NT2/D1 (cell line): ENCODE results near the gene RFESD.

Experiments used
- DNase-seq: peaks from one replicate; pipeline ENCODE4 v3.0.0-alpha.2; 2011; ENCODE audit warnings: low read depth, low spot score
- H3K27me3 ChIP-seq: 2 replicates; pipeline ENCODE4 v1.6.0; 2011; ENCODE audit warnings: mild to moderate bottlenecking; ENCODE audit not compliant: insufficient read length, insufficient read depth
- H3K36me3 ChIP-seq: 2 replicates; pipeline ENCODE4 v1.6.1; 2011; ENCODE audit warnings: mild to moderate bottlenecking, low read length, mixed read lengths; ENCODE audit not compliant: insufficient read depth, insufficient read length
- H3K4me1 ChIP-seq: 2 replicates; pipeline ENCODE4 v1.5.1; 2011; ENCODE audit not compliant: insufficient read depth, insufficient read length
- H3K4me3 ChIP-seq: 2 replicates; pipeline ENCODE4 v1.5.1; 2011; ENCODE audit warnings: low read depth; ENCODE audit not compliant: insufficient read length
- H3K9ac ChIP-seq: 2 replicates; pipeline ENCODE4 v1.6.0; 2011; ENCODE audit warnings: low read depth; ENCODE audit not compliant: insufficient read length
- H3K9me3 ChIP-seq: 2 replicates; pipeline ENCODE4 v1.5.1; 2011; ENCODE audit warnings: mild to moderate bottlenecking, low read length; ENCODE audit not compliant: insufficient read depth
- SUZ12 ChIP-seq: IDR thresholded peaks from 2 replicates; pipeline ENCODE4 v1.6.1; 2011; ENCODE audit not compliant: insufficient read length, insufficient read depth; ENCODE audit errors: extremely low read depth
- YY1 ChIP-seq: IDR thresholded peaks from 2 replicates; pipeline ENCODE4 v1.6.1; 2011; ENCODE audit not compliant: insufficient read length, insufficient read depth
- ZNF274 ChIP-seq: IDR thresholded peaks from 2 replicates; pipeline ENCODE4 v1.6.1; 2011; ENCODE audit warnings: mild to moderate bottlenecking, low read depth, low read length

RFESD gene

DNA sequence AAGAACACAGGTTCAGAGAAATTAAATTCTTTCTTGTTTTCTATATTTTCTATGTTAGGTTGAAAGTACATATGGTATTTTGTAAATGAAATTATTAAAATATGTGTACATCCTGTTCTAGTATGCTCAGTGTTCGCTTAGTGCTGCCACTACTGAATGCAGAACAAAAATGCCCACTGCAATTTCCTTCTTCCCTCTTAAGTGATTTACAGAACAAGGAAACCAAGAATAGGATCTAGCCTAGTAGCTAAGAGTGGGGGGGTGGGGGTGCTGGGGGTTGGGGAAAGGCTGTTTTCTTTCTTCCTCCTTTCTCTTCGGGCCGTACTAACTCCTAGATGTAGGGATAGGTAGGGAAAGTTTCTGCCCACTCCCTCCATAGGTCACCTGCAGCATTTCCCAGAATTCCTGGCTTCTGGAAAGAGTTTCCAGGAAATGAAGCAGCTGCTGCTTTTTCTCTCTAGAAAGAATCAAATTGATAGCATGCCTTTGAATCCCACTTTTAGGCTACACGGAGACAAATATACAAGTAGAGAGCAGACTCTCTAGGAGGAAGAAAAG, 20.6 kb downstream of the RFESD start:
- no peak for DNase-seq
- H3K27me3 ChIP-seq: no peaks in the 10 kb centered on the region
- no peaks in the 10 kb centered on the region for H3K4me1 ChIP-seq
- H3K9me3 ChIP-seq: no peaks in the 10 kb centered on the region
- TF ChIP-seq ZNF274 (no peak), SUZ12 (no peak), YY1 (no peak)
- H3K4me3 ChIP-seq: no peak overlapping the region
- no peaks in the 10 kb centered on the region for H3K36me3 ChIP-seq
- no peak overlapping the region for H3K9ac ChIP-seq

DNA sequence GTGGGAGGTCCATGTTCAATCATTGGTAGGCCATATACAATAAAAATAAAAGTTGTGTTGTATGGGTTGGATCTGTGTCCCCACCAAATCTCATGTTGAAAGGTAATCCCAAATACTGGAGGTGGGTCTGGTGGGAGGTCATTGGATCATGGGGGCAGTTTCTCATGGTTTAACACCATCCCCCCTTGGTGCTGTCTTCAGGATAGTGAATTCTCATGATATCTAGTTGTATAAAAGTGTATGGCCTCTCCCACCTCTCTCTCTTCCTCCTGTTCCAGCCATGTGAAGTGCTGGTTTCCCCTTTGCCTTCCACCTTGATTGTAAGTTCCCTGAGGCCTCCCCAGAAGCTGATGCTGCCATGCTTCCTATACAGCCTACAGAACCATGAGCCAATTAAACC, 21.1 kb downstream of the RFESD start:
- no peaks in the 10 kb centered on the region for H3K4me1 ChIP-seq
- H3K4me3 ChIP-seq: no peak overlapping the region
- no peaks in the 10 kb centered on the region for H3K36me3 ChIP-seq
- no peak overlapping the region for H3K9ac ChIP-seq
- no peak for DNase-seq
- no peak for TF ChIP-seq ZNF274
- TF ChIP-seq SUZ12: no peak
- TF ChIP-seq YY1: no peak
- H3K9me3 ChIP-seq: no peaks in the 10 kb centered on the region
- no peaks in the 10 kb centered on the region for H3K27me3 ChIP-seq

DNA sequence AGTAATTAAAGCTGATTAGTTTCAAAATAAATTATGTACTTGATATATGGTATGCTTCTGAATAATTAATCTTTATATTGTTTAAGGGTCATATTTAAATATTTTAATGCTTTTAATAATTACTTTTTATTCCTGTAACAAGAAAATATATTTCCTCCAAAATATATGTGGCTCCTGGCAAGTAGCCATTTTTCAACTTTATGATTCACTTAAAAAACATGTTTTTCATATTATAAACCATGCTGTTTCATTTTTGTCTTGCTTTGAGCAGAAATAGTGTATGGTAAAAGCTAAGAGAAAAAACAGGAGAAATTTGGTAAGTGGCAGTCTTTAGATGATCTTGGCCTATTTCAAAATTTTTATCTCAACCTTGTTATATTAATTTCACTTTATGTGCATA, 21.6 kb downstream of the RFESD start:
- Histone ChIP-seq H3K4me3 (no peak overlapping the region), H3K36me3 (no peaks in the 10 kb centered on the region), H3K4me1 (no peaks in the 10 kb centered on the region), H3K27me3 (no peaks in the 10 kb centered on the region), H3K9ac (no peak overlapping the region), H3K9me3 (no peaks in the 10 kb centered on the region)
- no peak for DNase-seq
- TF ChIP-seq ZNF274 (no peak), YY1 (no peak), SUZ12 (no peak)

DNA sequence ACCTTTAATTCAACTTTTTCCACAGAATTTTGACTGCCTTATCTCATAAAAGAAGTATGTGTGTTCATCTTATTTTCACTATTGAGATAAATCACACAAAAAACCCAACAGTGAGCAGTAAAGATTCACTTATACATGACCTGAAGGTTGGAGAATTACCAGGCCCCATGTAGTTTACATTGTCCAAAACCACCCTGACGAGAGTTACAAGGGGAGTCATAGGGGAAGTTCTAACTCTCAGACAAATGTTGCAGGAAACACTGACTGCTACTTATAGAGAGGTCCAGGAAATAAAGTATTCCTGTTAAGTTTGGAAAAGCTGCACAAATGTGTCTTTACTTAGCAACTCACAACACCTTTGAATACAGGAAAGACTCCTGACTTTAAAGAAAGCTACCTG, 22.2 kb downstream of the RFESD start:
- DNase-seq: no peak
- H3K4me3 ChIP-seq: no peak overlapping the region
- no peaks in the 10 kb centered on the region for H3K36me3 ChIP-seq
- TF ChIP-seq YY1 (no peak), ZNF274 (no peak), SUZ12 (no peak)
- no peaks in the 10 kb centered on the region for H3K9me3 ChIP-seq
- no peaks in the 10 kb centered on the region for H3K4me1 ChIP-seq
- no peaks in the 10 kb centered on the region for H3K27me3 ChIP-seq
- no peak overlapping the region for H3K9ac ChIP-seq

DNA sequence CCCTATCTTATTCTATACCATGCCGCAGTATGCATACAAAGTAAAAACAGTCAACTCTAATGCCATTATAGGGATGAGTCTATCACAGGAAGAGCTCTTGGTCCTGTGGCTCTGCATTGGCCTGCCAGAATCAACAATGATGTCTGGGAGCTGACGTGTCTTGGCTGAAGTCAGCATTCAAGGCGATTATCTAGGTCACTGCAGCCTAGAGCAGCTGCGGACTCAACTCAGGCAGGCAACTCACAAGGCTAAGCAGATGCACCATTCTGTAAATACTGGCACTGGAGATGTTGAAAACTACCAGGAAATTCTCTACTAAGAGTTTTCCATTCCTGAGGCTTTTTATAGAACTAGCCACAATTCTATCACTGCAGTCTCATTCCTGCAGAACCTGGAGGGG, 23.0 kb downstream of the RFESD start:
- no peak for DNase-seq

DNA sequence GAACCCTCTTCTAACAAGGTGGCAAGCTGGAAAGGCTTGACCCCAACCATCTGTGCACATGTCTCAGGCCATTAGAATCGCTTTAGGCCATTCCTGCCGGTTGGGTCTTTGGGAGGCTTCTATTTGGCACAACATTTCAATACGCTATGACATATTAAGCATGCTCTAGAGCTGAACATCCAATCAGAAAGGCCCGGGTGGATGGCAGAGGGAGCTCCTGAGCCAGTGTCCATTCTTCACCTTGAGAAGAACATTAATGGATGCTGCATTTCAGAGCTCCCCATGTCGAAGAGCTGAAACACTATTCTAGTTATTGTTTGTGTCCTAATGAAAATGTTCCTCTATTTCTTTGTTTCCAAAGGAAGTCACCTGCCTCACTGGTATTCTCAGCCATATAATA, 23.4 kb downstream of the RFESD start:
- no peaks in the 10 kb centered on the region for H3K9me3 ChIP-seq
- TF ChIP-seq YY1 (no peak), SUZ12 (no peak), ZNF274 (no peak)
- no peaks in the 10 kb centered on the region for H3K36me3 ChIP-seq
- no peak for DNase-seq
- no peak overlapping the region for H3K4me3 ChIP-seq
- H3K9ac ChIP-seq: no peak overlapping the region
- H3K27me3 ChIP-seq: no peaks in the 10 kb centered on the region
- no peaks in the 10 kb centered on the region for H3K4me1 ChIP-seq

More for the DNA sequence above, 23.0 kb downstream of the RFESD start:
- TF ChIP-seq ZNF274 (no peak), SUZ12 (no peak), YY1 (no peak)
- H3K27me3 ChIP-seq: no peaks in the 10 kb centered on the region
- H3K4me1 ChIP-seq: no peaks in the 10 kb centered on the region
- no peaks in the 10 kb centered on the region for H3K9me3 ChIP-seq
- H3K36me3 ChIP-seq: no peaks in the 10 kb centered on the region
- no peak overlapping the region for H3K4me3 ChIP-seq
- H3K9ac ChIP-seq: no peak overlapping the region

DNA sequence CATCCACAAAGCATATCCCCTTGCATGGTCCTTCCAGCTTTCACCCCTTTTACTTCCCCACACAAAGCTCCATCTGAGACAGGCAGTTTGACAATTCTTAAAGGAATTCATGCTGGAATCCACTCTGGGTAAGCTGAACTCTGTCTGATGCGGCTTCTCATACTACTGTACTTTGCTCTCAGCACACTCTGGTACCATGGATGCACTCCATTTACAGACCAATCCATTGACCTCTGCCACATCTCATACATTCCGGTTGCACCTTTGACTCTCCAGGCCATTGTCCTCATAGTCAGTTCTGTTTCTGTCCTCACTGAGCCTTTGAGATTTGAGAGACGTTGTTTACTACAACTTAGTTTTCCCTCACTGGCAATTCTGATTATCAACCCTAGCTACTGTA, 24.0 kb downstream of the RFESD start:
- no peaks in the 10 kb centered on the region for H3K36me3 ChIP-seq
- no peaks in the 10 kb centered on the region for H3K9me3 ChIP-seq
- no peak overlapping the region for H3K9ac ChIP-seq
- DNase-seq: no peak
- no peak for TF ChIP-seq SUZ12
- TF ChIP-seq ZNF274: no peak
- TF ChIP-seq YY1: no peak
- H3K4me1 ChIP-seq: no peaks in the 10 kb centered on the region
- no peaks in the 10 kb centered on the region for H3K27me3 ChIP-seq
- H3K4me3 ChIP-seq: no peak overlapping the region

DNA sequence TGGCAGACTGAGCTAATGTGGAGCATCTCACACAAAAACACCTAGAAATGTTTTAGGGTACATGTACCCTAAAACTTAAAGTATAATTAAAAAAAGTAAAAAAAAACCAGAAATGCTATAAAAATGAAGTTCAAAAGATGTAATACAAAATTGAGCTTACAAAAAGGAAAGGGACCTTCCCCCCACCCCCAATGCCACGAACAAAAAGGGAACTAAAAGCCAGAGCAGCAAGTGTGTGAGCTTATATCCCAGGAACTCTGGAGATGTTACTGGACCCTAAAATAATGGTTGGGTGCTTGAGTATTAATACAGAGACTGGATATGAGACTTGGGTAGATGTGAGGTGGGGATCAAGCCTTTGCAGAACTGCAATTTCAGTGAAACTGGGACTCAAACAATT, 25.2 kb downstream of the RFESD start:
- no peaks in the 10 kb centered on the region for H3K4me1 ChIP-seq
- no peaks in the 10 kb centered on the region for H3K27me3 ChIP-seq
- DNase-seq: no peak
- no peak overlapping the region for H3K4me3 ChIP-seq
- TF ChIP-seq YY1 (no peak), ZNF274 (no peak), SUZ12 (no peak)
- no peaks in the 10 kb centered on the region for H3K9me3 ChIP-seq
- H3K9ac ChIP-seq: no peak overlapping the region
- no peaks in the 10 kb centered on the region for H3K36me3 ChIP-seq
